Panc1 (cell line): ENCODE data around the gene LZTFL1.

ENCODE experiments used
- CTCF ChIP-seq: fragments of 450-650 bp; IDR thresholded peaks from 2 replicates; pipeline ENCODE4 v1.5.1; 2017; ENCODE audit warnings: mild to moderate bottlenecking
- POLR2AphosphoS5 ChIP-seq: IDR thresholded peaks from 2 replicates; pipeline ENCODE4 v1.6.1; 2012; ENCODE audit warnings: mild to moderate bottlenecking, low read depth, low read length, moderate library complexity
- REST ChIP-seq, 2 experiments: IDR thresholded peaks; 2 replicates each; pipeline ENCODE4 v1.6.1; 2011 to 2012; ENCODE audit warnings: low read depth in 2 of 2, control low read depth in 1 of 2, low read length in 1 of 2, mild to moderate bottlenecking in 1 of 2, moderate library complexity in 1 of 2; ENCODE audit not compliant: insufficient read depth in 1 of 2
- SIN3A ChIP-seq: IDR thresholded peaks from 2 replicates; pipeline ENCODE4 v1.6.1; 2012; ENCODE audit warnings: low read depth, mild to moderate bottlenecking, low read length, moderate library complexity, borderline replicate concordance; ENCODE audit not compliant: insufficient read depth
- TCF7L2 ChIP-seq: IDR thresholded peaks from 2 replicates; pipeline ENCODE4 v1.6.1; 2011; ENCODE audit warnings: mild to moderate bottlenecking, low read depth, low read length, inconsistent platforms

GRCh38 chr3:45858809-45859543 lies 17.1 kb upstream of the LZTFL1 start:
- TF ChIP-seq CTCF = no peak
- no peak for TF ChIP-seq TCF7L2
- no peak for TF ChIP-seq POLR2AphosphoS5
- no peak for TF ChIP-seq REST (IDR thresholded peaks at IDR 0.05; ENCODE audit: insufficient read depth in 1 of 2, low read depth in 2 of 2, low read length in 1 of 2)
- no peak for TF ChIP-seq SIN3A
